ENCODE results near the gene PPP1R12B. TPM values are rescaled to one million over a fixed set of nuclear protein-coding genes. Genes with fewer than 3 reads are reported as not detected.
"Not testable (repeated sequence)": the region's sequence is repeated elsewhere in the genome, so short reads cannot be mapped to it uniquely, and the experiment has no call there.

Gene PPP1R12B
- total RNA-seq, 1 donor from 2014 or later, result 49.1 TPM

GRCh38 chr1:202540014-202540413, 191.5 kb downstream of the PPP1R12B start:
- Histone ChIP-seq H3K27me3 (no peaks in the 10 kb centered on the region), H3K36me3 (no peaks in the 10 kb centered on the region), H3K9me3 (no peaks in the 10 kb centered on the region), H3K4me3 (peak overlapping the region; percentile 45), H3K4me1 (peaks cover 13% of the 10 kb centered on the region), H3K27ac (peak overlapping the region; percentile 63)
- no peak for TF ChIP-seq CTCF (IDR thresholded peaks at IDR 0.05)
- ATAC-seq, result no peak
- DNase-seq, result no peak
- intact Hi-C loops (cut with DNase I), result no loop called here

DNA sequence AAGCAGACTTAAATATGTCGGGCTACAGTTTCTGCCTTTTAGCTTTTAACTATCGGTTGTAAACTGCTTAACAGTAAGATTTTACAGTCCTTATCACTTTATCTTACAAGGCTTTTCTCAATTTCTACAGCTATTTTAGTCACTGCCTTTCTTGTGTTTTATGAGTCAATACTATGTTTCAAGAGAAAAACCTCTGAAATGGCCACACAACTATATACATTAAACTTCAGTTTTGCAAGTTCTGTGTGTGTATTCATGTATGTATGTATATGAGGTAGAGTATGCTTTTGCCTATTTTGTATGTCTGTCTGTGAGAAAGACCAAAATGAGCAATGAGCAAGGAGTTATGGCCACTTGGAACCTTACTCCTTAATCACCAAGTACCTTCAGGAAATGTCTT, 191.9 kb downstream of the PPP1R12B start:
- TF ChIP-seq CTCF (IDR thresholded peaks at IDR 0.05), result no peak
- Histone ChIP-seq H3K4me1 (peaks cover 14% of the 10 kb centered on the region), H3K9me3 (no peaks in the 10 kb centered on the region), H3K4me3 (peak overlapping the region; percentile 45), H3K27ac (peak overlapping the region; percentile 63), H3K36me3 (no peaks in the 10 kb centered on the region), H3K27me3 (no peaks in the 10 kb centered on the region)
- intact Hi-C loops (cut with DNase I), result no loop called here
- ATAC-seq, result no peak
- no peak for DNase-seq

- H3K9me3 ChIP-seq; H3K27me3 ChIP-seq; H3K36me3 ChIP-seq; intact Hi-C loops (cut with DNase I); ATAC-seq; DNase-seq: not testable (repeated sequence)
- Histone ChIP-seq H3K4me3 (peak overlapping the region; percentile 45), H3K4me1 (peaks cover 18% of the 10 kb centered on the region), H3K27ac (peak overlapping the region; percentile 63)
Observed at GRCh38 chr1:202540858-202541257, 192.4 kb downstream of the PPP1R12B start.

DNA sequence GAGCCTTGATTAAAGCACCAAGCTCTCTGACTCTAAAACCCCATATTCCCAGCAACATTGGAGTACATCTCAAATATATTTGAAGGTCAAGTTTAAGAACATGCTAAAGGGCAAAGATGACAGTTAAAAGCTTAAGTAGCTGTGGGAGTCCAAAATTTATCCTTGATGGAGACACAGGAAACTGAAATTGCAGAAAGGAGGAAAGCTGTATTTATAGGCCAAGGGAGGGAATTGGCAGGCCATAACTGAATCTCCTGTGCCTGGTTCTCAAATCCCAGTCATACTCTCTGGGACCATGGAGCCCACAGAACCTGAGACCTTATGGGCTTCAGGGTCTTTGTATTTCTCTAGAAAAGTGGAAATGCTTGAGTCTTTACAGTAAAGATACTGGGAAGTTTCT, 193.9 kb downstream of the PPP1R12B start:
- ATAC-seq; intact Hi-C loops (cut with DNase I): not testable (repeated sequence)

GRCh38 chr1:202543537-202543936, 195.0 kb downstream of the PPP1R12B start:
- H3K9me3 ChIP-seq; intact Hi-C loops (cut with DNase I); DNase-seq; ATAC-seq; H3K27me3 ChIP-seq; H3K36me3 ChIP-seq: not testable (repeated sequence)
- Histone ChIP-seq H3K4me3 (peak overlapping the region; percentile 9), H3K4me1 (peaks cover 21% of the 10 kb centered on the region), H3K27ac (peak overlapping the region; percentile 20)

More for the DNA sequence above, 193.9 kb downstream of the PPP1R12B start:
- H3K36me3 ChIP-seq, H3K9me3 ChIP-seq, H3K27me3 ChIP-seq, DNase-seq: not testable (repeated sequence)
- Histone ChIP-seq H3K27ac (peak overlapping the region; percentile 14), H3K4me3 (peak overlapping the region; percentile 45), H3K4me1 (peaks cover 23% of the 10 kb centered on the region)

DNA sequence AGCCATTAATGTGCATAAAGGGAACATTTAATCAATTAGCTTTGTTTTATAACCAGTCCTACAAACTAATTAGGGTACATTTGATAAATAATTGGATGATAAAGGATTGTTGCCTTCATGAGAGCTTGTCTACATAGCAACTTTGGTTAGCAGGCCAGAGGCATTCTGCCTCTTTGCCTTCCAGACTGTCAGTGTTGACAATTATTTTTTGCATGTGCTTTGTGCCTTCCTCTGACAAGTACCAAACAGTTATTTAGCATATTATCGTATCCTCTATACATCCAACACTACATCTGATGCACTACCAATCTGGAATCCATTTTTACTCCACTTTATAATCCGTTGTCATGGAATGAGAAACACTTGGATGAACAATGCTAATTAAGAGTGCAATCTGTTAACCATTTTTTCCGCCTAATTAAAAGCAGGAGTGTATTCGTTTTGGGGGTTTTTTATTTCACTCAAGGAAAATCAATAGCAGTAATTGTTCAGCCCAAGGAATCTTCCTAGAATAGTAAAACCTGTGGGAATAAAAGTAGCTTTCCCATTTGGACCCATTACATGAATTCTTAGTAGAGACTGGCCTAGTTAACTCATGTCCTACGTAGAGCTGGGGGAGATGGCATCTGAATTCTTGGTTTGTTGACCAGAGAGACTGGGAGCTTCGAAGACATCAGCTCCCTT, 196.4 kb downstream of the PPP1R12B start:
- intact Hi-C loops (cut with DNase I); H3K9me3 ChIP-seq; H3K27me3 ChIP-seq; H3K4me3 ChIP-seq; H3K4me1 ChIP-seq; DNase-seq; H3K36me3 ChIP-seq; ATAC-seq; H3K27ac ChIP-seq: not testable (repeated sequence)

DNA sequence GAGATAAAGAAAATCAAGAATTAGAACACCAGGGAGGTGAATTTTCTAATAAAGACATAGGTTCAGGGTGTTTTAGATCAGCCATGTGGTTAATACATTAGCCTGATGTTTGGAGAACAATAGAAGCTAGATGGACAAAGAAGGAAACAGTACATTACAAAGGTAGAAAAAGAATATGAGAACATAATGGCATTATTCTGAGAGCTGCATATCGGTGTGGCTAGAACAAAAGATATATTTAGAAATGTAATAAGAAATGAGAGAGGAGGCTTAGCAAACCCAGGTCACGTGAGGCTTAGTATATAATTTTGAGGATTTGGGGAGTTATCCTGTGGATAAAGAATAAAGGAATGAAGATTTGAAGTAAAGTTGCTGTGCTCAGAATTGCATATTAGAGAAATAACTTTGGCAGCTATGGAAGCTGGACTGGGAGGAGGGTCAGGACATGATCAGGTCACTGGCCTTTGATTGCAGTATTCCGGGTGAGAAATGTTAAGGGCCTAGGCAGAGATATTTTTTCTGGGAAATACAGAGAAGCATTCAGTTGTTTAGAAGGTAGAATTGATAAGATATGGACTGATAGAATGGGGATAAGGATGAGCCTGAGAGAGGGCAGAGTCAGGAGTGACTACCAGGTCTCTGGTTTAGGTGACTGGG, 197.3 kb downstream of the PPP1R12B start:
- intact Hi-C loops (cut with DNase I); H3K4me3 ChIP-seq; H3K9me3 ChIP-seq; H3K27me3 ChIP-seq; H3K4me1 ChIP-seq; H3K36me3 ChIP-seq; DNase-seq; ATAC-seq: not testable (repeated sequence)
- peak overlapping the region; percentile 13 for H3K27ac ChIP-seq

- intact Hi-C loops (cut with DNase I); H3K4me3 ChIP-seq; H3K4me1 ChIP-seq; H3K9me3 ChIP-seq; H3K36me3 ChIP-seq; H3K27me3 ChIP-seq: not testable (repeated sequence)
- DNase-seq, result peak; percentile 63
- ATAC-seq, result peak; percentile 42
- peak overlapping the region; percentile 13 for H3K27ac ChIP-seq
Observed at GRCh38 chr1:202546377-202546776, 197.9 kb downstream of the PPP1R12B start.

- not testable (repeated sequence) for H3K4me3 ChIP-seq
Observed at GRCh38 chr1:202546796-202547195, 198.3 kb downstream of the PPP1R12B start.

More at GRCh38 chr1:202546796-202547195, 198.3 kb downstream of the PPP1R12B start:
- DNase-seq; ATAC-seq; H3K4me1 ChIP-seq; H3K36me3 ChIP-seq; H3K27ac ChIP-seq; H3K27me3 ChIP-seq; intact Hi-C loops (cut with DNase I); H3K9me3 ChIP-seq: not testable (repeated sequence)

Measured in upper lobe of right lung (tissue), 1 donor.